Astrocyte of the spinal cord (primary cell): ENCODE results near the gene ATP5F1D.
A peak's percentile ranks its signal among the peaks of the same experiment; 100 is the strongest.

Experiments
- DNase-seq: peaks from one replicate; pipeline ENCODE4 v3.0.0; 2011; ENCODE audit warnings: low read depth, low spot score
- H3K4me3 ChIP-seq: 2 replicates; pipeline ENCODE4 v1.5.1; 2011; ENCODE audit warnings: low read depth, mild to moderate bottlenecking, low read length, moderate library complexity
- in situ Hi-C: cut with HindIII; loops from 2 replicates; pipeline ENCODE4 v1.10.0; 2017; ENCODE audit warnings: low sequenced_read_pairs
- TF ChIP-seq, protein P1 (sequence below): IDR thresholded peaks from 2 replicates; pipeline ENCODE4 v1.5.1; 2012; ENCODE audit warnings: low read depth, mild to moderate bottlenecking, low read length, inconsistent platforms

ATP5F1D gene

GRCh38 chr19:1235625-1236538 is 5.7 kb upstream of the ATP5F1D start:
- H3K4me3 ChIP-seq: peak overlapping the region; percentile 37
- in situ Hi-C loops: no loop called here
- TF ChIP-seq, protein P1, sequence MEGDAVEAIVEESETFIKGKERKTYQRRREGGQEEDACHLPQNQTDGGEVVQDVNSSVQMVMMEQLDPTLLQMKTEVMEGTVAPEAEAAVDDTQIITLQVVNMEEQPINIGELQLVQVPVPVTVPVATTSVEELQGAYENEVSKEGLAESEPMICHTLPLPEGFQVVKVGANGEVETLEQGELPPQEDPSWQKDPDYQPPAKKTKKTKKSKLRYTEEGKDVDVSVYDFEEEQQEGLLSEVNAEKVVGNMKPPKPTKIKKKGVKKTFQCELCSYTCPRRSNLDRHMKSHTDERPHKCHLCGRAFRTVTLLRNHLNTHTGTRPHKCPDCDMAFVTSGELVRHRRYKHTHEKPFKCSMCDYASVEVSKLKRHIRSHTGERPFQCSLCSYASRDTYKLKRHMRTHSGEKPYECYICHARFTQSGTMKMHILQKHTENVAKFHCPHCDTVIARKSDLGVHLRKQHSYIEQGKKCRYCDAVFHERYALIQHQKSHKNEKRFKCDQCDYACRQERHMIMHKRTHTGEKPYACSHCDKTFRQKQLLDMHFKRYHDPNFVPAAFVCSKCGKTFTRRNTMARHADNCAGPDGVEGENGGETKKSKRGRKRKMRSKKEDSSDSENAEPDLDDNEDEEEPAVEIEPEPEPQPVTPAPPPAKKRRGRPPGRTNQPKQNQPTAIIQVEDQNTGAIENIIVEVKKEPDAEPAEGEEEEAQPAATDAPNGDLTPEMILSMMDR: no peak
- peak; percentile 61 for DNase-seq

- in situ Hi-C loops: no loop called here
- peak overlapping the region; percentile 66 for H3K4me3 ChIP-seq
- TF ChIP-seq, protein P1: no peak
- DNase-seq: no peak
These were observed 5.0 kb upstream of the ATP5F1D start for GRCh38 chr19:1236576-1236975.

DNA sequence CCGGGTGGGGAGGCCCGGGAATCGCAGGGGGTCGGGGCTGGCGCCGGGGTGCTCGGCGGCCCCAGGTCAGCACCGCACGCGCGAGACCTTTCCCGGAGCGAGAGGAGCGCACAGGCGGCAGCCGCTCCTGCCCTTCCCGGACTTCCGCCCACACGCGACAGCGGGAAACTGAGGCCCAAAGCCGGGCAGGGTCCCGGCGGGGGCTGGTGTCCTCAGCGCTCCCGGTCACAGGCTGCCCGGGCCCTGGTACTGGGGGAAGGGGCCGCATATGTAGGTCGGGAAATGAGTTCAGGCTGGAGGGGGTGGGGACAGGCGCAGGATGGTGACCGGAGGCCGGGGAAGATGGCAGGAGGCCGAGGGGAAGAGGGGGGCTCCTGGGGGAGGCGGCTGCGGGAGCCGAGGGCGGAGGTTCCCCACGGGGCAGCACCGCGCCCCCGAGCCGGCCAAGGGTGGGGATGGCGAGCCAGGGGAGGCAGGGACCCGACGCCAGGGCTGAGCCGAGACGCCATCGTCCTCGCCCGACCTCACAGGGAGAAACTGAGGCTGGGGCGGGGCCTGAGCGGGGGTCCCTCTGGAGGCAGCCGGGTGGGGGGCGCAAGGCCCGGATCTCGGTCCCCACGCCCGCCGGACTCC is 4.4 kb upstream of the ATP5F1D start:
- H3K4me3 ChIP-seq: peak overlapping the region; percentile 66
- DNase-seq: no peak
- TF ChIP-seq, protein P1: no peak
- in situ Hi-C loops: no loop called here

DNA sequence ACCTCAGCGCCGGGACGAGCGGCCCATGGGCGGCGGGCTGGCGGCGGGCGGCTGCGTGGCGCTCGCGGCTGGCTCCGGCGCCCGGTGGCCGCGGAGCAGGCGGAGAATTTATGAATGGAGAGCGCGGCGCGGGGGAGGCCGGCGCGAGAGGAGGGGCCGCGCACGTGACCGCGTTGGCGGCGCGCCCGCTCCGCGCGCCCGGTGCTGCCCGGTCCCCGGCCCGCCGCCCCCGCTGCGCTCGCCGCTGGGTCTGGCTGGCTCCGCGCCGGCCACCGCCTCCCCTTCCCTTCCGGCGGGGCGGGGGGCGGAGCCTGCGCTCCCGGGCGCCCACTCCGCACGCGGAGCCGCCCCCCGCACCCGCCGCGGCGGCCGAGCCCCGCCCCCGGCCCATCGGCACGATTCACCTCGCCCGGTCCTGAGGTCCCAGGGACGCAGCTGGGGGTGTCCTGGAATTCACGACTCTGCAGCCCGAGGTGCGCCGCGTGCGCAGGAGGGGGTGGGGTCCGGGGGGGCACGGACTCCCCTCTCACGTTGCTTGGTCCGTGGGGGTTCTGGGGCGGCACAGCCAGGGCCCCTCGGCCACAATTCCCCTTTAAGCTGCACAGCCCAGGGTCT is 3.7 kb upstream of the ATP5F1D start, which contains the start of gene CBARP:
Gene CBARP, minus strand, starts transcription at position 252 of the 615 bp plus-strand sequence. CDS start 1,905 bp downstream, outside the sequence.
- in situ Hi-C loops: no loop called here
- no peak for DNase-seq
- TF ChIP-seq, protein P1: no peak
- peak within 1 kb of the TSS; percentile 66 for H3K4me3 ChIP-seq

DNA sequence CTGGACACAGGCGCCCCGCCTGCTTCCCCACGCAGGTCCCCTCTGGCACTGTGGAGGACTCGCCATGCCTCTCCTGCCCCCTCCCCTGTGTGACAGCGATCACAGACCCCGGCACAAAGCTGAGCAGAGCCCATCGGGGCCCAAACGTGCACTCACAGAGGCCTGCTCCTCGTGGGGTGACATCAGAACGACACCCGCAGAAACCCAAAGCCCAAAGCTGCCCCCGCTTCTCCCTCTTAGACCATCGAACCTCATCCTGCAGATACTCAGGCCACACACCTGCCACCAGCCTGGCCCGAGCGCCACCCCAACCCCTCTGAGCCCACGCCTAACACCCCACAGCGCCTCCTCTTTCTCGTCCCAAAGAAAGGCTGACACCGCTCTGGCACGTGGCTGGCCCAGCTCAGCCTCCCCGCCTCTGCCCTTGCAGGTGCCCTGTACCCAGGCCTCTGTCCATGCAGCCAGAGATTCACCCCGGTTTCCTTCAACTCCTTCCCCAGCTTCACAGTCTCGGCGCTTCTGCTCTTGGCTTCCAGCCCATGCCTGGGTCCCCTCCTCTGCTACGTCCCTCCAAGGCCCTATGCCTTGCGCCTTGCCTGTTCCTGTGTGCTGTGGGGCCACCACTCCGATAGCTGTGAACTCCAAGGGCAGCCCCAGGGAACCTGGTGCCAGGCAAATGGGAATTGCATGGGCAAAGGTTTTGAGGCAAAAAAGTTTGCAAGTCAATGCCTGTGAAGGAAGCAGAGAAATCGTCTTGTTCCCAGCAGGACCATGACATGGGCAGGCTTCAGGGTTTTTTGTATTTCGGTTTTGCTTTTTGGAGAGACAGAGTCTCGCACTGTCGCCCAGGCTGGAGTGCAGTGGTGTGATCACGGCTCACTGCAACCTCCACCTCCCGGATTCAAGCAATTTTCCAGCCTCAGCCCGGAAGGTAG is 2.9 kb upstream of the ATP5F1D start:
- DNase-seq: no peak
- TF ChIP-seq, protein P1: no peak
- in situ Hi-C loops: no loop called here
- peak overlapping the region; percentile 29 for H3K4me3 ChIP-seq
